Skin of body (tissue), 1 donor: ENCODE data around the gene VSTM2B. TPM values are rescaled to one million over a fixed set of nuclear protein-coding genes. Genes with fewer than 3 reads are reported as not detected.

Experiments
- total RNA-seq: library from RNA; depleted of rRNA; stranded (reverse); fragments of >200 nt; gene quantifications from one replicate; pipeline ENCODE4 v1.2.3, GENCODE V29; 2014

VSTM2B gene
- total RNA-seq, 1 donor from 2014 or later: not detected

Other genes starting within 250 kb of the VSTM2B start
- 30.8 TPM for gene POP4, start 80.3 kb downstream of the VSTM2B start, total RNA-seq
- 10.7 TPM for gene PLEKHF1, start 139.5 kb downstream of the VSTM2B start, total RNA-seq
- gene C19orf12, start 189.3 kb downstream of the VSTM2B start, total RNA-seq: 21.2 TPM